ENCODE results near the gene SIX3.

The SIX3 gene

DNA sequence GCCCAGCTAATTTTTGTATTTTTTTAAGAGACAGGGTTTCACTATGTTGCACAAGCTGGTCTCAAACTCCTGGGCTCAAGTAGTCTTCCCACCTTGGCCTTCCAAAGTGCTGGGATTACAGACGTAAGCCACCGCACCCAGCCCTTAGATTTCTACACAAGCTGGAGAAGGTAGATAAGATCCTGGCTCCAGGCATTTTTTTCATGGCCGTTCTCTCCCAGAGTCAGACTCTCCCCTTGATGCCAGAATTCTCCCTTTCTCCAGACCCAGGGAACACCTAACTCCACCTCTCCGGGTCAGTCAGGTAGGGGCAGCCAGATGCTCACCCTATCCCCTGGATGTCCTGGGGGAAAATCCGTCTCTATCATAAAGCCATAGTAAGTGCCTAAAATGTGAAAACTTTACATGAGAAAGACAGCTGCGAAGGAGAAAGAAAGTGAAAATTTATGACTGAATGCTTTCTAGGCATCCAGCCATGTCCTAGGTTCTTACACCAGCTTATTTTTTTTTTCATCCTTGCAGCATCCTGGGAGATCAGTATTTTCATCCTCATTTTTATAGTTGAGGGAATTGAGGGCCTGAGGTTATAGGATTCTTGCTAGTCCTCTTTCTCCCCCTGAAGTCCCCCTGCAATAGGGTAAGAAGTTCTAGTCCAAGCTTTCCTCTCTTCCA is 16.3 kb downstream of the SIX3 start:
- no peak for DNase-seq (ENCODE audit: low read depth)

- no peak for DNase-seq (ENCODE audit: low read depth)
Measured at GRCh38 chr2:44959855-44960254, 18.4 kb downstream of the SIX3 start.

GRCh38 chr2:44960871-44961270 is 19.4 kb downstream of the SIX3 start:
- DNase-seq (ENCODE audit: low read depth) = no peak

GRCh38 chr2:44962176-44962695 is 20.7 kb downstream of the SIX3 start:
- DNase-seq (ENCODE audit: low read depth) = no peak

GRCh38 chr2:44964752-44965236 is 23.3 kb downstream of the SIX3 start:
- DNase-seq (ENCODE audit: low read depth) = no peak

- DNase-seq (ENCODE audit: low read depth) = no peak
Measured at GRCh38 chr2:44965684-44966083, 24.2 kb downstream of the SIX3 start.

- no peak for DNase-seq (ENCODE audit: low read depth)
Measured at GRCh38 chr2:44967056-44967455, 25.6 kb downstream of the SIX3 start.

DNA sequence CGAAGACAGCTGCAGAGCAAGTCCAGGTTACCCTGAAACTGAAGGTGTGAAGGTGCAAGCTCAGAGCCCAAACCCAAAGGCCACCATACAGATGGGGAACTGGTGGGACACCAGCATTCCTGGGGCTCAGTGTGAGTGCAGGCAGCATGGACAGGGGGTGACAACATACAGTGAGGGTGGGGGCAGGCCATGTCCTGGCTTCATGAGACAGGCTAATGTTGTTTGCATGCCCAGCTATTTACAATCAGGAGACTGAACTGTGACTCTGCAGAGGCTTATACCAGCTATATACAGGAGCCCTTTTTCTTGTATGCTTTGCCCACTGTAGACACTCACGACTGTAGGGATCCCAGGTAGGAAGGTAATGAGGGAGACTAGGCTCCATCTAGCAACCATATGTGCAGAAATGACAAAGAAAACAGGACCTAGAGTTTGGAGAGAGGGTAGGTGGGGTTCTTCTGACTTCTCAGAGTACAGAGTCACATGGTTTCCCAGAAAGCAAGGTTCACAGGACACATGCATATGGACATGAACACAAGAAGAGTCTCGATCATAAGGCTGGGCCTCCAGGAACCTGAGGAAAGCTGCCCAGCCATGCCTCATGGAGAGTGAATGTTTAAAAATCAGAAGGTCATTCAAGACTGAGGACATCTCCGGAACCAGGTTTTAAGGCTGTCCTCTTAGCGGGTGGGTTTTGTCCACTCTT is 26.4 kb downstream of the SIX3 start:
- DNase-seq (ENCODE audit: low read depth) = no peak

- DNase-seq (ENCODE audit: low read depth) = no peak
Measured at GRCh38 chr2:44969936-44970335, 28.4 kb downstream of the SIX3 start.

GRCh38 chr2:44970846-44971450 is 29.4 kb downstream of the SIX3 start:
- DNase-seq (ENCODE audit: low read depth) = no peak

DNA sequence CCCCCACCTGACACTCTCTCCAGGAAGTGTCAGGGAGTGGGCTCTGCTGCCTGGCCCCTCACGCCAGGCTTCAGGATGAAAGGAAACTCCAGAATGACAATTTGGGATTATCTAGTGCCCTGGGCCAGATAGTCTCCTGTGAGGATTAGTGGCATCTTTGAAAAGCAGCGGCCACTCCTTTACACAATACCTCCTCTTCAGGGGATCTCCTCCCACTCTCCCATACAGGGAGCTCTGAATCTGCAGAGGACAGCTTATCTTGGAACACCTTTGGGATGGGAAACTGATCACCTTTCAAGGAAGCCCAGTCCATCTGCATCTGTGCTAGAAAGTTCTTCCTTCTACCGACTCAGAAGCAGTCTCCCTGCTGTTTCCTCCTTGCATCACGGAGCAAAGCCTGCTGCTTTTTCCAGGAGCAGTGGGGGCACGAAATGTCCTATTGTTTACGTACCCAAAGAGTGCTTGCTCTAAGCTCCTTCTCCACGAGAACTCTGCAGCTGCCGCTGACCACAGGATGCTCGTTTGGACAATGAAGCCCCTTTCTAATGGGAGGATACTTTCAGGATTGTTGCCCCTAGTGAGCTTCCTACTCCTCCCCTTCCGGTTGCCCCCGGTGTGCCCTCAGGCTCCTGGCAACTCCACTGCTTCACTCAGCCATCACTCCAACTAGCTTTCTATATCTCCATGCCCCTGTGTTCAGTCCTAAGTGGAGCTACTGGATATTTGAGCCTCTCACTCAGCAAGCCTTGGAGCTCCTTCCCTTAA is 31.5 kb downstream of the SIX3 start:
- no peak for DNase-seq (ENCODE audit: low read depth)

DNA sequence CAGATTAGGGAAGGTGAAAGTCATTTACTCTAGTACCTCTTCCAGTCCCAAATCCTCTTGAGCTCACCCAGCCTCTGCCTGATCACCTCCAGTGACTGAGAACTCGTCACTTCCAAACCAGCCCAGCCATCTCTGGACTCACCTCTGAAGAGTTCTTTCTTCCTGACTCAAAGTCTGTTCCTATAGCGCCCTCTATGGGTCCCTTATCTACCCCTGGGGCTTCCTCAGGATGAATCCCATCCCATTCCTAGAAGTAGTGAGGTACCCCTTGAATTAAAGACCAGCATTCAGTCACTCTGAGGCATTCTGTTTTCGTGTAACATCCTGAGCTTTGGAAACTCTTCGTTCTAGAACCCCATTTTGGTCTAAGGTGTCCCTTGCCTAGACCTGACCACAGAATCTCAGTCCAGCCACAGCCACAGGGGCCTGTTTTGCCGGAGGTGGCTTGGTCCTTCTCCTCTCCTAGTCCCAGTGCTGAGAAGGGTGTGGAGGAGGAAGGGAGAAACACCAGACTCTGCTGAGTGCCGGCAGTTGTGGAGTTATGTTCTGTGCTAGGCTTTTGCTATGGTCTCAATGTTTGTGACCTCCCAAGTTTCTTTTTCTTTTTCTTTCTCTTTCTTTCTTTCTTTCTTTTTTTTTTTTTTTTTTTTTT is 32.7 kb downstream of the SIX3 start:
- DNase-seq (ENCODE audit: low read depth) = no peak

GRCh38 chr2:44975571-44976450 is 34.3 kb downstream of the SIX3 start:
- DNase-seq (ENCODE audit: low read depth) = no peak

GRCh38 chr2:44979581-44979980 is 38.1 kb downstream of the SIX3 start:
- no peak for DNase-seq (ENCODE audit: low read depth)

DNA sequence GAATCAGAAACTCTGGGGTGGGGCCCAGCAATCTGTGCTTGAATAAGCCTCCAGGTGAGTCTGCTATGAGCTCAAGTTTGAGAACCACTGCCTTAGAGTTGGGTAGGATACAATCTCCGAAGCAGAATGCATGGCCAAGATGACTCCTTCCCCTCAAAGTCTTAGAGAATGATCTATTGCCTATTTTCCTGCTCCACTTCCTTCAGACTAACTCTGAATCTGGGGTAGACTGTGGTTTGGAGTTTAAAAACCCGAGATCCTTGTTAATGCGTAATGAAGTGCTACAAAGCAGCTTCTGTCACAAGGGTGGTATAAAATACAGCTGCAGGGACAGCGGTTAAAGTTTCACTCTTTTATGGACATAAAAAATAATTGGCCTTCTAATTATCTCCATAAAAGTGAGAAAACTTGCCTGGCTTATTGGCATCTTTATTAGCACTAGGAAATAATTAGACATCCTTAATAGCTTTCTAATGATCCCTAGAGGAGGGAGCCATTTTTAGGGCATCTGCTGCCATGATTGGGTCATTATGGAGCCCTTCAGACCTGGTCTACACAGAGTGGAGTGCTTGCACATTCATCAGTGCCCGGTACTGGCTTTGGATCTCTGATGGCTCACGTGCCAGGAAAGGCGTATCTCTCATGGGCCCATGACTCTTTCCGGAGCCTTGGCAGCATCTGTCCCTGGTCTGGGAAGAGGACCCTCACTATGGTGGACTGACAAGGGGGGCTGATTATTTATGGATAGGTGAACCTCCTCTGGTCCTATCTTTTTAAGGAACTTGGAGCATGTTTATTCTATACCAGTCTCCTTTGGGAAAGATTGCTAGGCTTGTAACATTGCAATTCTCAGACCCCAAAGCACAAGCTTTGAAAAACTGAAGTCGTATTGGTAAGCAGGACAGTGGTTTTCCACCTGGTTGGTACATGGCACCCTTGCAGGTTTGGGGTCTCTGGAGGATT is 39.5 kb downstream of the SIX3 start:
- DNase-seq (ENCODE audit: low read depth) = no peak

- peak; percentile 30 for DNase-seq (ENCODE audit: low read depth)
Measured at GRCh38 chr2:44981714-44982108, 40.2 kb downstream of the SIX3 start.

DNA sequence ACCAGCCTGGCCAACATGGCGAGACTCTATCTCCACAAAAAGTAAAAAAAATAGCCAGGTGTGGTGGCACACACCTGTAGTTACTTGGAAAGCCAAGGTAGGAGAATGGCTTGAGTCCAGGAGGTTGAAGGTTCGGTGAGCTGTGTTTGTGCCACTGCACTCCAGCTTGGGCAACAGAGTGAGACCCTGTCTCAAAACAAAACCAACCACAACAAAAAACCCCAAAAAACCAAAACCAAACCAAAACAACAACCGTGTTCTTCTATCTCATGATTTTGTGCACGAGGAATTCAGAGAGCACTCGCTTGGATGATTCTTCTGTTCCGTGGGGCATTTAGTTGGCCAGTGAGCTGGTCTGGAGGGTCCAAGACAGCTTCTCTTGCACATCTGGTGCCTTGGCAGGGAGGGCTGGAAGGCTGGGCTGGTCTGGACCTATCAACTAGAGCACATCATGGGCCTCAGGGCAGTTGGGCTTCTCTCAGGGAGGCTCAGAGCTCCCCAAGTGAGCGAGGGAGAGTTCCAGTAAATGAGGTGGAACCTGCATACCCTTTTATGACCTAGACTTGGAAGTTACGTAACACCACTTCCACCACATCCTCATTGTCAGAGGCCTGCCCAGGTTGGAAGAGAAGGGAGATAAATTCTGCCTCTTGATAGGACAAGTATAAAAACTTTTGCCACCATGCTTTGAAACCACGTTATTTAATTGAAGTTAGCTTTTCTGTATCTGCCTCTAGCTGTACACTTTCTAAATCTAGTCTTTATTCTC is 42.5 kb downstream of the SIX3 start:
- no peak for DNase-seq (ENCODE audit: low read depth)

DNA sequence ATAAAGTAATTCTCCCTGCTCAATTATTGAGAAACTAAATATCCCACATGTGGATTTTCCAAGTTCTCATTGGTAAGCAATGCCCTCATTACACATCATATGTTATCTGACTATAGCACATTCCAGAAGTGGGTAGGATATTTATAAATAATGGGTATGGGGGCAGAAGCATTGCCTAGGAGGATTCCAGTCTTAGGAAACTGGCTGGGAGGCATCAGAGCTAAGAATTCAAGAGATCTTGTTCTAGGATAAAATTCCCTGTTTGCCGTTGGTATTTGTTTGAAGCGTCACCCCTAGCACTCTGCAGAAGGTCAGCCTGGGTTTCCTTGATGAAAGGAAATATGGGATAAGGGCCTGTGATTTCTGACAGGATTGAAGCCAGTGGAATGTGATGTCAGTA is 47.7 kb downstream of the SIX3 start:
- no peak for DNase-seq (ENCODE audit: low read depth)

- no peak for DNase-seq (ENCODE audit: low read depth)
Measured at GRCh38 chr2:44994377-44994776, 52.9 kb downstream of the SIX3 start.

Data from non-pigmented ciliary epithelial cell (primary cell).